HL-60 (cell line): Measurements from ENCODE around the gene TIE1.

Experiments
- DNase-seq, 2 experiments: peaks; one replicate each; pipeline ENCODE4 v3.0.0-alpha.2; 2010 to 2020; ENCODE audit warnings: low read depth in 1 of 2, low spot score in 1 of 2
- H3K27ac ChIP-seq: fragments of 250-450 bp; sonication (Bioruptor Pico); replicated peaks from 2 replicates; pipeline ENCODE4 v1.5.1; 2020; ENCODE audit warnings: mild to moderate bottlenecking, moderate library complexity
- H3K27me3 ChIP-seq: fragments of 250-450 bp; sonication (Bioruptor Pico); 2 replicates; pipeline ENCODE4 v1.5.1; 2021; ENCODE audit warnings: mild to moderate bottlenecking, moderate library complexity; ENCODE audit not compliant: insufficient read depth, poor library complexity, severe bottlenecking
- H3K4me3 ChIP-seq: replicated peaks from 2 replicates; pipeline ENCODE4 v1.5.1; 2011; ENCODE audit warnings: mild to moderate bottlenecking, control low read depth, low read length; ENCODE audit not compliant: insufficient read depth
- GABPA ChIP-seq: IDR thresholded peaks from 2 replicates; pipeline ENCODE4 v1.6.1; 2012; ENCODE audit warnings: low read depth
- POLR2AphosphoS5 ChIP-seq: IDR thresholded peaks from 2 replicates; pipeline ENCODE4 v1.6.1; 2012; ENCODE audit warnings: low read depth
- SPI1 ChIP-seq: IDR thresholded peaks from 2 replicates; pipeline ENCODE4 v1.6.1; 2012; ENCODE audit warnings: low read depth, mild to moderate bottlenecking, borderline replicate concordance
- TF ChIP-seq, protein P1 (sequence below): IDR thresholded peaks from 2 replicates; pipeline ENCODE4 v1.6.1; 2012; ENCODE audit warnings: low read depth; ENCODE audit not compliant: insufficient replicate concordance
- TF ChIP-seq, protein P2 (sequence below): IDR thresholded peaks from one replicate; pipeline ENCODE4 v1.5.1; 2011; ENCODE audit warnings: low read length, control low read depth, inconsistent platforms; ENCODE audit not compliant: insufficient read depth

Gene TIE1

DNA sequence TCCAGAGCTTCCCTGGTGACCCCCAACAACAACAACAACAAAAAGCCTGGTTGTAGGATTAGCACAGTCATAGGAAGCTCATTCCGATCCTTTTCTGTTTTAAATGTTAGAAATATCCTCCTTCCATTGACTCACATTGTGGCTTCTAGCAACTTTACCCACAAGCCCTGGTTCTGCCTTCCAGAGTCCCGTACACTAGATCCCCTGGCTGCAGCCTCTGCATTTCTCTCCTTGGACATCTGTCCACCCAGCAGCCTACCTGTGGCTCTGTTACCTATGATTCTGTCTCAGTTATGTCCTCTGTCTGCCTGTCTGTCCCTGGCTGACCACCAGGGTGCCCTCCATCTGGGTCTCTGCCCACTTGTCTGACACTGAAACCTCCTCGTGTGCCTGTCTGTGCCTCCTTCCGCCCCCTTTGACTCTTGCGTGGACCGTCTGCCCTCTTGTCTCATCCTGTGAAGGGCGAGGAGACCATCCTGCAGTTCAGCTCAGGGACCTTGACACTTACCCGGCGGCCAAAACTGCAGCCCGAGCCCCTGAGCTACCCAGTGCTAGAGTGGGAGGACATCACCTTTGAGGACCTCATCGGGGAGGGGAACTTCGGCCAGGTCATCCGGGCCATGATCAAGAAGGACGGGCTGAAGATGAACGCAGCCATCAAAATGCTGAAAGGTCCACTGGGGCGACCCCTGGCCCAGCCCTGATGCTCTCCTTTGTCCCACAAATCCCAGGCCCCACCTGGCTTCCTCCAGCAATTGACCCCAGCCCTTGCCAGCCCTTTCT lies 16.1 kb downstream of the TIE1 start:
- TF ChIP-seq POLR2AphosphoS5 (no peak), SPI1 (no peak), GABPA (no peak)
- TF ChIP-seq, protein P1, sequence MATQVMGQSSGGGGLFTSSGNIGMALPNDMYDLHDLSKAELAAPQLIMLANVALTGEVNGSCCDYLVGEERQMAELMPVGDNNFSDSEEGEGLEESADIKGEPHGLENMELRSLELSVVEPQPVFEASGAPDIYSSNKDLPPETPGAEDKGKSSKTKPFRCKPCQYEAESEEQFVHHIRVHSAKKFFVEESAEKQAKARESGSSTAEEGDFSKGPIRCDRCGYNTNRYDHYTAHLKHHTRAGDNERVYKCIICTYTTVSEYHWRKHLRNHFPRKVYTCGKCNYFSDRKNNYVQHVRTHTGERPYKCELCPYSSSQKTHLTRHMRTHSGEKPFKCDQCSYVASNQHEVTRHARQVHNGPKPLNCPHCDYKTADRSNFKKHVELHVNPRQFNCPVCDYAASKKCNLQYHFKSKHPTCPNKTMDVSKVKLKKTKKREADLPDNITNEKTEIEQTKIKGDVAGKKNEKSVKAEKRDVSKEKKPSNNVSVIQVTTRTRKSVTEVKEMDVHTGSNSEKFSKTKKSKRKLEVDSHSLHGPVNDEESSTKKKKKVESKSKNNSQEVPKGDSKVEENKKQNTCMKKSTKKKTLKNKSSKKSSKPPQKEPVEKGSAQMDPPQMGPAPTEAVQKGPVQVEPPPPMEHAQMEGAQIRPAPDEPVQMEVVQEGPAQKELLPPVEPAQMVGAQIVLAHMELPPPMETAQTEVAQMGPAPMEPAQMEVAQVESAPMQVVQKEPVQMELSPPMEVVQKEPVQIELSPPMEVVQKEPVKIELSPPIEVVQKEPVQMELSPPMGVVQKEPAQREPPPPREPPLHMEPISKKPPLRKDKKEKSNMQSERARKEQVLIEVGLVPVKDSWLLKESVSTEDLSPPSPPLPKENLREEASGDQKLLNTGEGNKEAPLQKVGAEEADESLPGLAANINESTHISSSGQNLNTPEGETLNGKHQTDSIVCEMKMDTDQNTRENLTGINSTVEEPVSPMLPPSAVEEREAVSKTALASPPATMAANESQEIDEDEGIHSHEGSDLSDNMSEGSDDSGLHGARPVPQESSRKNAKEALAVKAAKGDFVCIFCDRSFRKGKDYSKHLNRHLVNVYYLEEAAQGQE = no peak
- TF ChIP-seq, protein P2, sequence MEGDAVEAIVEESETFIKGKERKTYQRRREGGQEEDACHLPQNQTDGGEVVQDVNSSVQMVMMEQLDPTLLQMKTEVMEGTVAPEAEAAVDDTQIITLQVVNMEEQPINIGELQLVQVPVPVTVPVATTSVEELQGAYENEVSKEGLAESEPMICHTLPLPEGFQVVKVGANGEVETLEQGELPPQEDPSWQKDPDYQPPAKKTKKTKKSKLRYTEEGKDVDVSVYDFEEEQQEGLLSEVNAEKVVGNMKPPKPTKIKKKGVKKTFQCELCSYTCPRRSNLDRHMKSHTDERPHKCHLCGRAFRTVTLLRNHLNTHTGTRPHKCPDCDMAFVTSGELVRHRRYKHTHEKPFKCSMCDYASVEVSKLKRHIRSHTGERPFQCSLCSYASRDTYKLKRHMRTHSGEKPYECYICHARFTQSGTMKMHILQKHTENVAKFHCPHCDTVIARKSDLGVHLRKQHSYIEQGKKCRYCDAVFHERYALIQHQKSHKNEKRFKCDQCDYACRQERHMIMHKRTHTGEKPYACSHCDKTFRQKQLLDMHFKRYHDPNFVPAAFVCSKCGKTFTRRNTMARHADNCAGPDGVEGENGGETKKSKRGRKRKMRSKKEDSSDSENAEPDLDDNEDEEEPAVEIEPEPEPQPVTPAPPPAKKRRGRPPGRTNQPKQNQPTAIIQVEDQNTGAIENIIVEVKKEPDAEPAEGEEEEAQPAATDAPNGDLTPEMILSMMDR = no peak
- Histone ChIP-seq H3K27ac (no peak overlapping the region), H3K4me3 (no peak overlapping the region), H3K27me3 (no peaks in the 10 kb centered on the region)
- DNase-seq = no peak

DNA sequence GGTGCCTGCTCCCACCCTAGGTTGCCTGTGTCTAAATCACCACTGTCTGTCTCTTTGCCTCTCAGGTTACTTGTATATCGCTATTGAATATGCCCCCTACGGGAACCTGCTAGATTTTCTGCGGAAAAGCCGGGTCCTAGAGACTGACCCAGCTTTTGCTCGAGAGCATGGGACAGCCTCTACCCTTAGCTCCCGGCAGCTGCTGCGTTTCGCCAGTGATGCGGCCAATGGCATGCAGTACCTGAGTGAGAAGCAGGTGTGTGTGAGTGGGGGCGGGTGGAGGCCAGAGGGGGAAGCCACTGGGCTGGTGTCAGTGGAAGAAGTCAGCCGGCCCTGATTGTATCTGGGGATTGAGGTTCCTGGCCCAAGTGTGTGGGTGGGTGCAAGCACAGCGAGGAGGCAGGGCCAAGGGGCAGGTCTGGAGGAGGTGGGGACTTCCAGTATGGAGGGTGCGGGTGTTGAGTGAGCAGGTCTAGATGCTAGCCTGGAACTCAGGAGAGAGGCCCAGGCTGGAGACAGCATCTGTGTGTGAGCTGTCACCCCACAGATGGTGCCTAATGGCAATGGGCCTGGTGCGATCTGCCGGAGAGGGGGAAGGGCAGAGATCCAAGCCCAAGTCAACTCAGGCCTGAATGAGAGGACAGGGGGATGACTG lies 17.2 kb downstream of the TIE1 start:
- Histone ChIP-seq H3K27me3 (no peaks in the 10 kb centered on the region), H3K27ac (no peak overlapping the region), H3K4me3 (no peak overlapping the region)
- TF ChIP-seq POLR2AphosphoS5 (no peak), GABPA (no peak), SPI1 (no peak)
- TF ChIP-seq, protein P2 = no peak
- TF ChIP-seq, protein P1 = no peak
- DNase-seq = no peak

DNA sequence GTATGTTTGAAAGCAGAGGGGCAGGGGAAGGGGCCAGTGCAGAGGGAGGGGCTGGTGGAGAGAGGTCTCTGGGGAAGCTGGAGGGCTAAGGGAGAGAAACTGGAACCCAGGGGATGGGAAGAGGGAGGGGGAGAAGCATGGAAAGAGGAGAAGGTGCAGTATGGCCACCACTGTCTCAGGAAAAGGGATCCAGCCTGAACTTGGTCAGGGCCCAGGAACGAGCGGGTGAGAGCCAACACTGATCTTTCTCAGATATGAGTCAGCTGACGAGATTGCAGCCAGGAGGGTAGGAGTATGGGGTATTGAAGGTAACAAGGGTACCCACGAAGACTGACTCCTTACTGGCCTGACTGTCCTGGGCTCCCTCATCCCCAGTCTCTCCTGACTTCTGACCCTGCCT lies 18.0 kb downstream of the TIE1 start:
- Histone ChIP-seq H3K27me3 (no peaks in the 10 kb centered on the region), H3K4me3 (no peak overlapping the region), H3K27ac (no peak overlapping the region)
- DNase-seq = no peak
- TF ChIP-seq POLR2AphosphoS5 (no peak), GABPA (no peak), SPI1 (no peak)
- TF ChIP-seq, protein P2 = no peak
- TF ChIP-seq, protein P1 = no peak
